ENCODE measurements around the gene FHL1. TPM values are rescaled to one million over a fixed set of nuclear protein-coding genes. Genes with fewer than 3 reads are reported as not detected.

Gene FHL1
- total and polyA plus RNA-seq, 2 donors (not counting 3 experiments of a cell fraction or from before 2014, with no cell fraction given): 50.6 to 59.4 TPM

DNA sequence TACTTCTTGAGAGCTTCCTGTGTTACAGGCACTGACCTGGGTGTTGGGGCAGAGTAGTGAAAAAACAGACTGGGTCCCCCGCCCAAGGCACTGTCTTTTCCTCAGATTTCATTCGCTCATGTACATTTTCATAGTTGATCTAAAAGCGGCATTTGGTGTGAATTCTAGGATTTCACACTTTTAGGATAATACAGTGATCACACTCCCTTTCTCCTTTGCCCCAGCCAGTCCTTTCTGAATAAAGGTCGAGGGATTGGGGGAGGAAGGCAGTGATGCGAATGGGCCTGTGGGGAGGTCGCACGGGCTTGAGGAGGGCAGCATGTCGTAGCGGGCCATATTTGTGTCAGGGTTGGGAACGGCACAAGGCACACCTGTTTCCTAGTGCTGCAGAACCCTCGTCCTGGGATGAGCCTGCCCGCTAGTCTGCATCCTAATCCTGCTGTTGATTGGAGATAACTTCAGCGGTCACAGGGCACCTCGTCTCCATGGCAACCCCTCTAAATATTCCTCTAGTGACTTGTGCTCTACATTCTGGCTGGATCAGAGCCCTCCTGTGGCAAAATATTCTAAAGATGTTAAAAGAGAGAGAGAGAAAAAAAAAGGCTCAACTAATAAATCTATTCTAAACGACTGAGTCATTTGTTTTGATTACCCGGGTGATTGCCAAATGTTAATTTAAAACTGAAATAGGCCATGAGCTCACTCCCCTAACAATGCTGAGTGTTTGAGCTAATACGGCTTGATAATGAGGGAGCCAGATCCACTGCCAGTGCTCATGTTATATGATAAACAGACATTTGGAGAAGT, 21.8 kb downstream of the FHL1 start:
- ChIA-PET CTCF (interaction anchor here (0.8 to 6.9 kb wide), 13 partner anchors 20 to 526 kb away, joined by 3 to 98 read pairs (median 7); no protein-coding TSS in a partner anchor), POLR2A (no interaction called here)
- no peaks in the 10 kb centered on the region for H3K9me3 ChIP-seq (replicated peaks; ENCODE audit: control insufficient read depth, insufficient read depth, low read length)
- peak; percentile 92 for DNase-seq (ENCODE audit: low read depth, low spot score)
- no peaks in the 10 kb centered on the region for H3K9me1 ChIP-seq (replicated peaks; ENCODE audit: control insufficient read depth, extremely low read depth, insufficient read depth, low read length)
- dilution Hi-C loops (cut with MboI; ENCODE audit: extremely low pct_ligation_motif_present, low sequenced_read_pairs): no loop called here
- H3K79me2 ChIP-seq (ENCODE audit: control insufficient read depth, insufficient read depth, low read length): no peaks in the 10 kb centered on the region
- no peaks in the 10 kb centered on the region for H3K27me3 ChIP-seq (ENCODE audit: control insufficient read depth in 2 of 2, insufficient read depth in 2 of 2, low read length in 2 of 2)
- no peak for TF ChIP-seq POLR2A (IDR thresholded peaks at IDR 0.05; ENCODE audit: low read depth, low read length)
- peak; percentile 84 for TF ChIP-seq JUN (IDR thresholded peaks at IDR 0.05; ENCODE audit: borderline replicate concordance, insufficient read depth, insufficient read length, low read depth)
- TF ChIP-seq FOS (IDR thresholded peaks at IDR 0.05; ENCODE audit: borderline replicate concordance, insufficient read depth, low read length): peak; percentile 16
- TF ChIP-seq GATA2 (IDR thresholded peaks at IDR 0.05; ENCODE audit: insufficient read depth, insufficient read length, low read depth, low read length): peak; percentile 29
- H3K4me1 ChIP-seq (ENCODE audit: control insufficient read depth, extremely low read depth, insufficient read depth, low read length): peaks cover 19% of the 10 kb centered on the region
- intact Hi-C loops (cut with micrococcal nuclease): loop anchor here (1.0 kb wide), 5 partner anchors 40 to 328 kb away; partner anchors contain the start of gene HTATSF1
- no peak overlapping the region for H3K4me3 ChIP-seq (replicated peaks in 1 of 3; ENCODE audit: insufficient read depth in 1 of 3, low read depth in 1 of 3, low read length in 3 of 3)
- peak overlapping the region; percentile 64 for H3K27ac ChIP-seq (ENCODE audit: insufficient read depth, low read depth, low read length)
- peak overlapping the region; percentile 60 for H3K4me2 ChIP-seq (ENCODE audit: insufficient read depth, low read length)
- no peaks in the 10 kb centered on the region for H4K20me1 ChIP-seq (replicated peaks; ENCODE audit: control insufficient read depth, extremely low read depth, insufficient read depth, low read length)
- H2AFZ ChIP-seq (ENCODE audit: low read depth, low read length): no peak overlapping the region
- peak; percentile 93 for FAIRE-seq
- H3K9ac ChIP-seq (replicated peaks; ENCODE audit: extremely low read depth, insufficient read depth, low read length): peak overlapping the region; percentile 54
- no TSS peak for BruUV-seq (replicated peaks)
- no peaks in the 10 kb centered on the region for H3K36me3 ChIP-seq (ENCODE audit: control insufficient read depth in 2 of 2, extremely low read depth in 1 of 2, insufficient read depth in 2 of 2, low read length in 2 of 2)

DNA sequence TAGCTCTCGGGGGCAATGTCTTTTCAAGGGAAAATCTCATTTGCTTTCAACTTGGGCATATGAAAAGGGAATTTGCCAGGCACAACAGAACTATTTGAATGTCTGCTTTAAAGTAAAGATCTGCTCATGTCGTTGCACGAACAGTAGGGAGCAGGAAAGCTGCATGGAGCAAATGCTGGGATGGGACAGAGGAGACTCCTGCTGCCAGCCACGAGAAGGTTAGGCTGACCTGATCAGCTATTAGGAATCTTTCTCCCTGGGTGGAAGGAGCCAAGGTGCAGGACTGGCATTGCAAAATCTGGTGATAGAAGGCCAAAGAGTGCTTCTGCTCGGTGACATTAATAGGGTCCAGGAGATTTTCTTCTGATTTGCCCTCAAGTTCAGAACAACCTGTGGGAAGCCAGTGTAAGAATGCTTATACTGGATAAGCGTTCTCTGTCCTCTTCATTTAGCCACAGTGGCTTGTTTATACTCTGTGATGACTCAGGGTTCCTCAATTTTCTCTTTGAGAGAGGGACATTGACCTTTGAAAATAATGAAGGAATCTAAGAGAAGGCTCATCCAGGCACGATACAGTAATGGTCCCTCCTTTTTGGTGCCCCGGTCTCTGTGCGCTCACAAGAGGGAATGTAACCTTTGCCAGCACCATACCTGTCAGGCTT, 22.9 kb downstream of the FHL1 start:
- H3K79me2 ChIP-seq (ENCODE audit: control insufficient read depth, insufficient read depth, low read length): no peaks in the 10 kb centered on the region
- peaks cover 19% of the 10 kb centered on the region for H3K4me1 ChIP-seq (ENCODE audit: control insufficient read depth, extremely low read depth, insufficient read depth, low read length)
- H3K36me3 ChIP-seq (ENCODE audit: control insufficient read depth in 2 of 2, extremely low read depth in 1 of 2, insufficient read depth in 2 of 2, low read length in 2 of 2): no peaks in the 10 kb centered on the region
- POLR2A ChIA-PET: no interaction called here
- no peak overlapping the region for H2AFZ ChIP-seq (ENCODE audit: low read depth, low read length)
- DNase-seq (ENCODE audit: low read depth, low spot score) (peak; percentile 51), FAIRE-seq (peak; percentile 21)
- no peaks in the 10 kb centered on the region for H3K27me3 ChIP-seq (ENCODE audit: control insufficient read depth in 2 of 2, insufficient read depth in 2 of 2, low read length in 2 of 2)
- CTCF ChIA-PET: interaction anchor here (0.9 to 6.9 kb wide), 10 partner anchors 19 to 525 kb away, joined by 3 to 98 read pairs (median 8); no protein-coding TSS in a partner anchor
- dilution Hi-C loops (cut with MboI; ENCODE audit: extremely low pct_ligation_motif_present, low sequenced_read_pairs) (no loop called here), intact Hi-C loops (cut with micrococcal nuclease) (loop anchor here (1.0 to 2.0 kb wide), 2 partner anchors 15 to 30 kb away; no protein-coding TSS in a partner anchor)
- H3K4me3 ChIP-seq (replicated peaks in 1 of 3; ENCODE audit: insufficient read depth in 1 of 3, low read depth in 1 of 3, low read length in 3 of 3): no peak overlapping the region
- H4K20me1 ChIP-seq (replicated peaks; ENCODE audit: control insufficient read depth, extremely low read depth, insufficient read depth, low read length): no peaks in the 10 kb centered on the region
- H3K9me3 ChIP-seq (replicated peaks; ENCODE audit: control insufficient read depth, insufficient read depth, low read length): no peaks in the 10 kb centered on the region
- H3K27ac ChIP-seq (ENCODE audit: insufficient read depth, low read depth, low read length): peak overlapping the region; percentile 64
- H3K9me1 ChIP-seq (replicated peaks; ENCODE audit: control insufficient read depth, extremely low read depth, insufficient read depth, low read length): no peaks in the 10 kb centered on the region
- TF ChIP-seq, protein P1, sequence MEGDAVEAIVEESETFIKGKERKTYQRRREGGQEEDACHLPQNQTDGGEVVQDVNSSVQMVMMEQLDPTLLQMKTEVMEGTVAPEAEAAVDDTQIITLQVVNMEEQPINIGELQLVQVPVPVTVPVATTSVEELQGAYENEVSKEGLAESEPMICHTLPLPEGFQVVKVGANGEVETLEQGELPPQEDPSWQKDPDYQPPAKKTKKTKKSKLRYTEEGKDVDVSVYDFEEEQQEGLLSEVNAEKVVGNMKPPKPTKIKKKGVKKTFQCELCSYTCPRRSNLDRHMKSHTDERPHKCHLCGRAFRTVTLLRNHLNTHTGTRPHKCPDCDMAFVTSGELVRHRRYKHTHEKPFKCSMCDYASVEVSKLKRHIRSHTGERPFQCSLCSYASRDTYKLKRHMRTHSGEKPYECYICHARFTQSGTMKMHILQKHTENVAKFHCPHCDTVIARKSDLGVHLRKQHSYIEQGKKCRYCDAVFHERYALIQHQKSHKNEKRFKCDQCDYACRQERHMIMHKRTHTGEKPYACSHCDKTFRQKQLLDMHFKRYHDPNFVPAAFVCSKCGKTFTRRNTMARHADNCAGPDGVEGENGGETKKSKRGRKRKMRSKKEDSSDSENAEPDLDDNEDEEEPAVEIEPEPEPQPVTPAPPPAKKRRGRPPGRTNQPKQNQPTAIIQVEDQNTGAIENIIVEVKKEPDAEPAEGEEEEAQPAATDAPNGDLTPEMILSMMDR (IDR thresholded peaks at IDR 0.05; ENCODE audit: extremely low read depth in 1 of 2, insufficient read depth in 1 of 2, low read depth in 1 of 2, low read length in 2 of 2): peak; percentile 9 to 19
- no peak for TF ChIP-seq MYC (IDR thresholded peaks at IDR 0.05; ENCODE audit: low read depth, low read length)
- H3K4me2 ChIP-seq (ENCODE audit: insufficient read depth, low read length): peak overlapping the region; percentile 60
- no TSS peak for BruUV-seq (replicated peaks)
- peak overlapping the region; percentile 54 for H3K9ac ChIP-seq (replicated peaks; ENCODE audit: extremely low read depth, insufficient read depth, low read length)
